Liver (tissue), 9 donors: Measurements from ENCODE around the gene KANK2. TPM values are rescaled to one million over a fixed set of nuclear protein-coding genes. Genes with fewer than 3 reads are reported as not detected.

ENCODE experiments used
- DNase-seq: peaks from one replicate; pipeline ENCODE4 v3.0.0-alpha.2; 2017; ENCODE audit warnings: low spot score
- H3K27ac ChIP-seq, 2 donors: one replicate each; pipeline ENCODE4 v1.7.0; 2013; ENCODE audit warnings: inconsistent platforms in 2 of 2, low read length in 2 of 2, control low read depth in 1 of 2, low read depth in 1 of 2, mild to moderate bottlenecking in 1 of 2
- H3K27me3 ChIP-seq, 4 donors: one replicate each; pipeline versions ENCODE4 v1.6.1 to v1.7.0; 2013; ENCODE audit warnings: low read length in 3 of 4, inconsistent platforms in 1 of 4, mild to moderate bottlenecking in 1 of 4, moderate library complexity in 1 of 4; ENCODE audit not compliant: control insufficient read depth in 4 of 4, insufficient read depth in 4 of 4
- H3K36me3 ChIP-seq, 4 donors: one replicate each; pipeline versions ENCODE4 v1.6.1 to v1.7.0; 2013; ENCODE audit warnings: low read length in 3 of 4, mild to moderate bottlenecking in 3 of 4, low read depth in 1 of 4, moderate library complexity in 1 of 4; ENCODE audit not compliant: control insufficient read depth in 4 of 4, insufficient read depth in 3 of 4
- H3K4me1 ChIP-seq, 4 donors: one replicate each; pipeline versions ENCODE4 v1.6.1 to v1.7.0; 2013; ENCODE audit warnings: low read length in 3 of 4, mild to moderate bottlenecking in 3 of 4, moderate library complexity in 1 of 4; ENCODE audit not compliant: control insufficient read depth in 4 of 4, insufficient read depth in 4 of 4
- H3K4me3 ChIP-seq, 3 donors: one replicate each; pipeline versions ENCODE4 v1.6.1 to v1.7.0; 2013; ENCODE audit warnings: low read length in 3 of 3, control low read depth in 1 of 3, low read depth in 1 of 3, mild to moderate bottlenecking in 1 of 3
- H3K9ac ChIP-seq, 2 donors: one replicate each; pipeline ENCODE4 v1.7.0; 2013; ENCODE audit warnings: low read length in 2 of 2, mild to moderate bottlenecking in 2 of 2, moderate library complexity in 2 of 2, control low read depth in 1 of 2, low read depth in 1 of 2
- H3K9me3 ChIP-seq, 4 donors: one replicate each; pipeline versions ENCODE4 v1.6.1 to v1.7.0; 2013; ENCODE audit warnings: low read length in 3 of 4; ENCODE audit not compliant: control insufficient read depth in 4 of 4
- ATF3 ChIP-seq: IDR thresholded peaks from 2 replicates; pipeline ENCODE4 v1.6.1; 2016; ENCODE audit warnings: antibody characterized with exemption
- CTCF ChIP-seq: fragments of 150-350 bp; IDR thresholded peaks from 2 replicates; pipeline ENCODE4 v1.5.1; 2017; ENCODE audit warnings: improper control_type of control experiment, low read depth, low read length; ENCODE audit not compliant: missing input control
- EGR1 ChIP-seq, 2 donors: IDR thresholded peaks; 2 replicates each; pipeline ENCODE4 v1.6.1; 2016 to 2018; ENCODE audit warnings: antibody characterized with exemption in 2 of 2, low read depth in 2 of 2
- FOXA1 ChIP-seq: IDR thresholded peaks from 2 replicates; pipeline ENCODE4 v1.6.1; 2016; ENCODE audit warnings: antibody characterized with exemption
- FOXA2 ChIP-seq: IDR thresholded peaks from 2 replicates; pipeline ENCODE4 v1.6.1; 2016; ENCODE audit warnings: antibody characterized with exemption
- GABPA ChIP-seq, 2 donors: IDR thresholded peaks in 1 of 2; conservative IDR thresholded peaks in 1 of 2; 2 replicates each; pipeline ENCODE4 v1.6.1; 2016; ENCODE audit warnings: antibody characterized with exemption in 2 of 2, mild to moderate bottlenecking in 1 of 2, moderate library complexity in 1 of 2
- HNF4A ChIP-seq, 2 donors: conservative IDR thresholded peaks; 2 replicates each; pipeline ENCODE4 v1.6.1; 2016; ENCODE audit warnings: antibody characterized with exemption in 2 of 2, mild to moderate bottlenecking in 2 of 2
- HNF4G ChIP-seq: IDR thresholded peaks from 2 replicates; pipeline ENCODE4 v1.6.1; 2016; ENCODE audit warnings: antibody characterized with exemption
- JUND ChIP-seq, 2 donors: IDR thresholded peaks; 2 replicates each; pipeline ENCODE4 v1.6.1; 2016; ENCODE audit warnings: antibody characterized with exemption in 2 of 2
- NR2F2 ChIP-seq: IDR thresholded peaks from 2 replicates; pipeline ENCODE4 v1.6.1; 2016; ENCODE audit warnings: antibody characterized with exemption
- RAD21 ChIP-seq, 2 donors: IDR thresholded peaks; 2 replicates each; pipeline ENCODE4 v1.6.1; 2016; ENCODE audit warnings: antibody characterized with exemption in 2 of 2, mild to moderate bottlenecking in 2 of 2
- REST ChIP-seq: IDR thresholded peaks from 2 replicates; pipeline ENCODE4 v1.6.1; 2016; ENCODE audit warnings: antibody characterized with exemption, mild to moderate bottlenecking
- RXRA ChIP-seq, 2 donors: IDR thresholded peaks; 2 replicates each; pipeline ENCODE4 v1.6.1; 2017 to 2018; ENCODE audit warnings: antibody characterized with exemption in 2 of 2, mild to moderate bottlenecking in 1 of 2
- SP1 ChIP-seq: IDR thresholded peaks from 2 replicates; pipeline ENCODE4 v1.6.1; 2018; ENCODE audit warnings: antibody characterized with exemption, mild to moderate bottlenecking
- TAF1 ChIP-seq: conservative IDR thresholded peaks from 2 replicates; pipeline ENCODE4 v1.6.1; 2016; ENCODE audit warnings: antibody characterized with exemption, mild to moderate bottlenecking
- YY1 ChIP-seq: IDR thresholded peaks from 2 replicates; pipeline ENCODE4 v1.6.1; 2016; ENCODE audit warnings: antibody characterized with exemption, mild to moderate bottlenecking
- WGBS: extraction: QIAGEN DNeasy Blood & Tissue Kit; methylation state at CpG from one replicate; pipeline ENCODE4 v1.1.7; 2013; 5-methylcytosine and 5-hydroxymethylcytosine counted together
- polyA plus RNA-seq, 2 donors: library from polyadenylated mRNA; stranded (reverse) in 1 of 2; unstranded in 1 of 2; fragments of 200-250 nt in 1 of 2; fragments of >200 nt in 1 of 2; fragmentation: Nextera tagmentation in 1 of 2; extraction: Ambion mirVana in 1 of 2; gene quantifications; one replicate each; pipeline versions ENCODE4 v1.2.1 to v1.2.3, GENCODE V29; 2013 to 2015
- total RNA-seq, 2 donors: library from RNA; depleted of rRNA; stranded (reverse); fragments of >200 nt; gene quantifications; one replicate each; pipeline ENCODE4 v1.2.3, GENCODE V29; 2014
- TF ChIP-seq, protein P1 (sequence below): IDR thresholded peaks from 2 replicates; pipeline ENCODE4 v1.6.1; 2016; ENCODE audit warnings: antibody characterized with exemption
- TF ChIP-seq, protein P2 (sequence below): IDR thresholded peaks from 2 replicates; pipeline ENCODE4 v1.6.1; 2016; ENCODE audit warnings: antibody characterized with exemption
- donor health status: healthy.
- donor health status: healthy.
- donor health status: healthy.
- donor health status: healthy.
- donor health status: healthy.

The KANK2 gene
- total and polyA plus RNA-seq, 4 donors: 15.0 to 67.8 (median 40.6) TPM

DNA sequence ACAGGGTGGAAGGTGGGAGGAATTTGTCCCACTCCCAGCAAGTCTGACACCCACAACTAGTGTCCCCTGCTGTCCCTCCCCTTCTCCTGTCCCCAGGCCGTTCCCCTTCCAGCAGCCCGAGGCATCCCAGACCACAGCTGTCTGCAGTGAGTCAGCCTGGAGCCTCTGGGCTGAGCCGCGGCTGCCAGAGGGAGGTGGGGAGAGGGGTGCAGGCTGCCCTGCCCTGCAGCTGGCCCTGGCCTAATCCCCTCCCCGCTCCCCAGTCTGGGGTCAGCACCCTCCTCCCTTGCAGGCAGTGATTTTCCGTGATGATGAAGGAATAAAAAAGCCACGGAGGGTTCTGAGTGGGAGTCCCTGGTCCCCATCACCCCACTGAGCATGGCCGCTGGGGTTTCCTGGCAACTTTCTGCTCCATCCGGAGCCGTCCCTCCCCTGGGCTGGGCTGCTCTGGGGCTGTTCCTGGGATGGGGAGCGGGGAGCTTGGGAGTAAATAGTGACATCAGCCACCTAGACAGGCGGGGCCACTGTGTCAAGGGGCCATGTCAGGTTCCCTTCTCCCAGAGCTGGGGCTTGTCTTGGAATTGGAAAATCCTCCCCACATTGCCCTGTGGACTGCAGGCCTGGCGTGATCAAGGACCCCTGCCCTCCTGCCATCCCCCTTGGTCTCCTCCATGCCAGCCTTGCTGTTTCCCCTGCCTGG lies 58.6 kb downstream of the KANK2 start:
- Histone ChIP-seq H3K9ac (no peak overlapping the region), H3K27ac (peak overlapping the region; percentile 74 to 81), H3K9me3 (no peaks in the 10 kb centered on the region), H3K27me3 (no peaks in the 10 kb centered on the region), H3K4me3 (no peak overlapping the region), H3K4me1 (peaks cover 13 to 50% (median 37%) of the 10 kb centered on the region in 4 donors), H3K36me3 (no peaks in the 10 kb centered on the region)
- TF ChIP-seq JUND (IDR thresholded peaks at IDR 0.05) (peak in 1 of 2 donors; percentile 22), CTCF (no peak), ATF3 (no peak), HNF4G (no peak), RAD21 (IDR thresholded peaks at IDR 0.05) (peak; percentile 15 to 28), REST (no peak), GABPA (IDR thresholded peaks at IDR 0.05 in 1 of 2, conservative IDR thresholded peaks at IDR 0.05 in 1 of 2) (no peak), TAF1 (no peak), NR2F2 (peak; percentile 63), SP1 (peak; percentile 38), YY1 (no peak), FOXA2 (no peak), HNF4A (conservative IDR thresholded peaks at IDR 0.05) (no peak), EGR1 (IDR thresholded peaks at IDR 0.05; ENCODE audit: low read depth in 2 of 2) (no peak), FOXA1 (no peak), RXRA (IDR thresholded peaks at IDR 0.05) (peak in 1 of 2 donors; percentile 16)
- TF ChIP-seq, protein P1, sequence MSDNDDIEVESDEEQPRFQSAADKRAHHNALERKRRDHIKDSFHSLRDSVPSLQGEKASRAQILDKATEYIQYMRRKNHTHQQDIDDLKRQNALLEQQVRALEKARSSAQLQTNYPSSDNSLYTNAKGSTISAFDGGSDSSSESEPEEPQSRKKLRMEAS: no peak
- TF ChIP-seq, protein P2, sequence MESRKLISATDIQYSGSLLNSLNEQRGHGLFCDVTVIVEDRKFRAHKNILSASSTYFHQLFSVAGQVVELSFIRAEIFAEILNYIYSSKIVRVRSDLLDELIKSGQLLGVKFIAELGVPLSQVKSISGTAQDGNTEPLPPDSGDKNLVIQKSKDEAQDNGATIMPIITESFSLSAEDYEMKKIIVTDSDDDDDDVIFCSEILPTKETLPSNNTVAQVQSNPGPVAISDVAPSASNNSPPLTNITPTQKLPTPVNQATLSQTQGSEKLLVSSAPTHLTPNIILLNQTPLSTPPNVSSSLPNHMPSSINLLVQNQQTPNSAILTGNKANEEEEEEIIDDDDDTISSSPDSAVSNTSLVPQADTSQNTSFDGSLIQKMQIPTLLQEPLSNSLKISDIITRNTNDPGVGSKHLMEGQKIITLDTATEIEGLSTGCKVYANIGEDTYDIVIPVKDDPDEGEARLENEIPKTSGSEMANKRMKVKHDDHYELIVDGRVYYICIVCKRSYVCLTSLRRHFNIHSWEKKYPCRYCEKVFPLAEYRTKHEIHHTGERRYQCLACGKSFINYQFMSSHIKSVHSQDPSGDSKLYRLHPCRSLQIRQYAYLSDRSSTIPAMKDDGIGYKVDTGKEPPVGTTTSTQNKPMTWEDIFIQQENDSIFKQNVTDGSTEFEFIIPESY: no peak
- no peak for DNase-seq
- 50% methylated on average over 13 of the region's 13 CpGs for WGBS
